BJ (cell line): ENCODE data around the gene PRKCA. TPM values are rescaled to one million over a fixed set of nuclear protein-coding genes. Genes with fewer than 3 reads are reported as not detected.
A peak's percentile ranks its signal among the peaks of the same experiment; 100 is the strongest.

Experiments used
- CTCF ChIA-PET: fragments of 350-600 bp; formaldehyde crosslinking; extraction: SDS; loops from one replicate; lab custom pipeline; 2021; ENCODE audit warnings: antibody characterized with exemption, inconsistent platforms; lab: Yijun Ruan, JAX
- POLR2A ChIA-PET: fragments of 300-600 bp; sonication (Branson Sonifier 250); formaldehyde crosslinking; extraction: SDS; loops from one replicate; lab custom pipeline; 2021; ENCODE audit warnings: antibody characterized with exemption; lab: Charles Lee
- DNase-seq: peaks from one replicate; pipeline ENCODE4 v3.0.0-alpha.2; 2011; ENCODE audit warnings: low read depth
- H3K27me3 ChIP-seq: 2 replicates; pipeline ENCODE4 v1.6.0; 2011; ENCODE audit warnings: low read length; ENCODE audit not compliant: control insufficient read depth, insufficient read depth
- H3K36me3 ChIP-seq: 2 replicates; pipeline ENCODE4 v1.5.1; 2011; ENCODE audit warnings: low read length; ENCODE audit not compliant: control insufficient read depth, insufficient read depth
- H3K4me3 ChIP-seq: 2 replicates; pipeline ENCODE4 v1.5.1; 2011; ENCODE audit warnings: low read depth, mild to moderate bottlenecking, control low read depth, low read length
- polyA plus RNA-seq: library from polyadenylated mRNA; depleted of rRNA; stranded (reverse); fragments of >200 nt; gene quantifications from 2 replicates; pipeline ENCODE4 v1.2.3, GENCODE V29; 2011
- TF ChIP-seq, protein P1 (sequence below): IDR thresholded peaks from 2 replicates; pipeline ENCODE4 v1.5.1; 2011; ENCODE audit warnings: low read depth, mild to moderate bottlenecking, control low read depth, inconsistent platforms, low read length, moderate library complexity; ENCODE audit not compliant: insufficient read depth

The PRKCA gene
- polyA plus RNA-seq, 1 experiment, result 38.7 TPM

DNA sequence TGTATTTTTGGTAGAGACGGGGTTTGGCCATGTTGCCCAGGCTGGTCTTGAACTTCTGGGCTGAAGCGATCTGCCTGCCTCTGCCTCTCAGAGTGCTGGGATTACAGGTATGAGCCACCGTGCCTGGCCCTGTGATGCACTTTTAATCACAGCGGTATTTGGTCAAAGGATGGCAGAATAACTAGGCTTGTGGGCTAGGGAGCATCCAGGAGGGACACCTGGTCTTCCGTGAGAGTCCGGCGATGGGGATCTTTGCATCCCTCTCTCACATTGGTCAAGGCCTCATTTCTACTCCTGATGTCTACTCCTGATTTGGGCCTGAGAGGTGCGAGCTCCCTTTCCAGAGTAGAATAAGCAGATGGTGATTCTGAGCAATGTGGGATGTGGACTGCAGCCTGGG is 274.6 kb downstream of the PRKCA start:
- TF ChIP-seq, protein P1, sequence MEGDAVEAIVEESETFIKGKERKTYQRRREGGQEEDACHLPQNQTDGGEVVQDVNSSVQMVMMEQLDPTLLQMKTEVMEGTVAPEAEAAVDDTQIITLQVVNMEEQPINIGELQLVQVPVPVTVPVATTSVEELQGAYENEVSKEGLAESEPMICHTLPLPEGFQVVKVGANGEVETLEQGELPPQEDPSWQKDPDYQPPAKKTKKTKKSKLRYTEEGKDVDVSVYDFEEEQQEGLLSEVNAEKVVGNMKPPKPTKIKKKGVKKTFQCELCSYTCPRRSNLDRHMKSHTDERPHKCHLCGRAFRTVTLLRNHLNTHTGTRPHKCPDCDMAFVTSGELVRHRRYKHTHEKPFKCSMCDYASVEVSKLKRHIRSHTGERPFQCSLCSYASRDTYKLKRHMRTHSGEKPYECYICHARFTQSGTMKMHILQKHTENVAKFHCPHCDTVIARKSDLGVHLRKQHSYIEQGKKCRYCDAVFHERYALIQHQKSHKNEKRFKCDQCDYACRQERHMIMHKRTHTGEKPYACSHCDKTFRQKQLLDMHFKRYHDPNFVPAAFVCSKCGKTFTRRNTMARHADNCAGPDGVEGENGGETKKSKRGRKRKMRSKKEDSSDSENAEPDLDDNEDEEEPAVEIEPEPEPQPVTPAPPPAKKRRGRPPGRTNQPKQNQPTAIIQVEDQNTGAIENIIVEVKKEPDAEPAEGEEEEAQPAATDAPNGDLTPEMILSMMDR, result no peak
- Histone ChIP-seq H3K4me3 (no peak overlapping the region), H3K27me3 (no peaks in the 10 kb centered on the region), H3K36me3 (peaks cover 2% of the 10 kb centered on the region; the same call in 1 of the 2 replicates)
- no peak for DNase-seq
- ChIA-PET CTCF (interaction anchor here (0.6 to 1.2 kb wide), 3 partner anchors 9 to 263 kb away, joined by 3 read pairs; no protein-coding TSS in a partner anchor), POLR2A (interaction anchor here (0.6 kb wide), 1 partner anchor 51 kb away, joined by 4 read pairs; no protein-coding TSS in a partner anchor)

DNA sequence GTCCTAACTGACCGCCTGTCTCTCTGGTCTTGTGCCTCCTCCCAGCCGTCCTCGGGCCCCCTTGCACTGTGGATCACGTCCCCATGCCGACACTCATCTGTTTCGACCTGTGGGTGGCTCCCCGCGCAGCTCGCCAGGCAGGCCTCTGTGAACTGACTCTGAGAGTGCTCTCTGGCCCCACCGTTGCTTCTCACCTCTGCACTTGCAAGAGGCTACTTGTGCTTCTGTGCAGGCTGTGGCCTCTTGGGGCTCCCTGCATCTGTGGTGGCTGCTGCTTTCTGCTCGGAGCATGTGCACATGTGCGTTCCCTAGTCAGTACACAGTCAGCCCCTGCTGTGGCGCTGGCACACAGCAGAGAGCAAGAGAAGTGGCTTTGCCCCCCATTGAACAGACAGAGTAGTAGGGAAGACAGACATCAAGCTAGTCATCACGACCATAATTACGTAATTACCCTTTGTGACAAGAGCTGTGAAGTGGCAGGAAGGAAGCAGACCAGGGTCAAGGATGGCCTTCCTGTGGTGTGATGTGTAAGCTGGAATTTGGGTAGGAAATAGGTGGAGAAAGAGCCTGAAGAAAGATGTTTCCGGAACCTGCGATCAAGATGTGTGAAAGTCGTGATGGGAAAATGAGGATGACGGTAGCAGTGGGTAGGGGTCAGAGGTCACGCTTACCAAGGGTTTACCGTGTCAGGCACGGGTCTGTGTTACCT is 276.5 kb downstream of the PRKCA start:
- TF ChIP-seq, protein P1, result no peak
- POLR2A ChIA-PET, result no interaction called here
- no peaks in the 10 kb centered on the region for H3K27me3 ChIP-seq
- CTCF ChIA-PET, result interaction anchor here (1.2 to 2.5 kb wide), 3 partner anchors 8 to 12 kb away, joined by 3 to 9 read pairs (median 5); no protein-coding TSS in a partner anchor
- DNase-seq, result no peak
- peaks cover 2% of the 10 kb centered on the region for H3K36me3 ChIP-seq
- no peak overlapping the region for H3K4me3 ChIP-seq

DNA sequence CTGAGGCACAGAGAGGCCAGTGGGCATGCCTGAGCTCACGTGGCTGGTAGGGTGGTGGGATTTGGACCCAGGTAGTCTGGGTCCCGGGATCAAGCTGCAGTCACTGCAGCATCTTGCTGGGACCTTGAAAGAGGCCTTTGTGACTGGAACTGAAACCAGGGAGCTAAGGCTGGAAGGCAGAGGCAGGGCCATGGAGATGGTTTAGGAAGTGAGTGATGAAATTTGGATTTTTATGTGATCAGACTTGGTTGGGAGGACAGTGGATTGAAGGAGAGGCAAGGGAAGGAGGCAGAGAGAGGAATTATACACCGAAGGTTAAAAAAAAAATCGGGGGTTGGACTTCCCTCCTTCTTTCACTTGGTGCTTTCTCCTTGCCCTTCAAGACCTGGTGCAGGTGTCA is 277.1 kb downstream of the PRKCA start:
- Histone ChIP-seq H3K27me3 (no peaks in the 10 kb centered on the region), H3K36me3 (peaks cover 2% of the 10 kb centered on the region), H3K4me3 (no peak overlapping the region)
- POLR2A ChIA-PET, result no interaction called here
- TF ChIP-seq, protein P1, result no peak
- no peak for DNase-seq
- CTCF ChIA-PET, result interaction anchor here (0.7 to 2.5 kb wide), 4 partner anchors 9 to 25 kb away, joined by 3 to 9 read pairs (median 4); no protein-coding TSS in a partner anchor

DNA sequence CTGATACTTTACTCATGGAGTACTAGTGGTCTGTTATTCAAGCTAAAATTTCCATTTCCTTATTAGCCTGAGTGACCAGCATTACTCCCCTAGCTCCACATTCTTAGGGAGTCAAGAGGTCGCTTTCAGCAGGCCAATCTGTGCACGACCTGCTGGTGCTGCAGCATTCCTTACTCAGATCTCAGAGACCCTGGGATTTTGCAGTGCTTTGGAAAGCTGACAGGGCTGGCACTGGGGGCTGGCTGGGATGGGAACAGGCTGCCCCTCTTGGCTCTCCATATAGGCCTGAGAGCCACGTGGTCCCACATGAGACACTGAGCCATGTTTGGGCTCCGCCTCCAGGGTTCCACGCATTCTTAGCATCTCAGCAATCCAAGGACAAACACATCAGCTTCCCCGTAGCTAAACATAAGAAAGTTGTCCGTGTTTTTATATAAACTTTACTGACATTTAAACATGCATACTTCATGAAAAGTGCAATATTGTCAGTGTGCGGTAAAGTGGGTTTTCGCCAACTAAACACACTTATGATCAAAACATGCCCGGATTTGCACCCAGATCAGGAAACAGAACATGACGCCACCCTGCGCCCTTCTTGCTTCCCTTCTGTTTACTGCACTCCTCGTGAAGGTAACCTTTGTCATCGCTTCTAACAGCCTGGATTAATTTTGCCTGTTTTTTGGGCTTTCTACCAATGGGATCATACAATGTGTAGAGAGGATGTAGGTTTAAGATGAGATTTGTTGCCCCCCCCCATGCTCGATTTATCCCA is 278.0 kb downstream of the PRKCA start:
- Histone ChIP-seq H3K36me3 (peaks cover 2% of the 10 kb centered on the region), H3K4me3 (no peak overlapping the region), H3K27me3 (no peaks in the 10 kb centered on the region)
- POLR2A ChIA-PET, result no interaction called here
- DNase-seq, result no peak
- CTCF ChIA-PET, result interaction anchor here (0.7 to 2.5 kb wide), 5 partner anchors 9 to 24 kb away, joined by 3 to 9 read pairs (median 3); no protein-coding TSS in a partner anchor
- TF ChIP-seq, protein P1, result no peak

DNA sequence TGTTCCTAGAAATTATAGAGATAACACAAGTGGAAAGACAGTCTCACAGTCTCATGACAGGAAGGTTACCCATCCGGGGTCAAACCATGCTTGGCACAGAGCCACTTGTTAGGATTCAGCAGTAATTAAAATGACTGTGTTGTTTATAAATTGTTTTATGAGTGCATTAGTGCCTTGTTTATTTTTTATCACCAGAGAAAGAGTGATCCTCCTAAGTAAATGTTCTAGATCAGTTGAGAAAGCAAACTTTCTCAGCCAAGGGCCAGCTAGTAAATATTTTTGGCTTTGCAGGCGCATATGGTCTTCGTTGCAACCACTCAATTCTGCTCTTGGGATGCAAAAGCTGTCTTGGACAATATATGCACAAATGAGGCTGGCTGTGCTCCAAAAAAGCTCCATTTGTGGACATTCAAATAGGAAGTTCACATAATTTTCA is 278.6 kb downstream of the PRKCA start:
- Histone ChIP-seq H3K4me3 (no peak overlapping the region), H3K27me3 (no peaks in the 10 kb centered on the region), H3K36me3 (peaks cover 2% of the 10 kb centered on the region)
- peak; percentile 65 for DNase-seq
- TF ChIP-seq, protein P1, result no peak
- POLR2A ChIA-PET, result no interaction called here
- CTCF ChIA-PET, result interaction anchor here (2.5 kb wide), 1 partner anchor 14 kb away, joined by 9 read pairs; no protein-coding TSS in a partner anchor
